ENCODE measurements around the gene CES3.

Gene CES3

GRCh38 chr16:67006930-67007658 lies 46.0 kb downstream of the CES3 start:
- no peak for DNase-seq (ENCODE audit: low spot score)

- DNase-seq (ENCODE audit: low spot score): no peak
Measured at GRCh38 chr16:67009158-67009557, 48.1 kb downstream of the CES3 start.

GRCh38 chr16:67011274-67011673 lies 50.2 kb downstream of the CES3 start:
- no peak for DNase-seq (ENCODE audit: low spot score)

GRCh38 chr16:67013233-67013822 lies 52.3 kb downstream of the CES3 start:
- DNase-seq (ENCODE audit: low spot score): no peak

GRCh38 chr16:67013823-67014633 lies 53.0 kb downstream of the CES3 start:
- peak; percentile 61 for DNase-seq (ENCODE audit: low spot score)

GRCh38 chr16:67014634-67015312 lies 53.7 kb downstream of the CES3 start:
- no peak for DNase-seq (ENCODE audit: low spot score)

GRCh38 chr16:67015313-67015731 lies 54.3 kb downstream of the CES3 start:
- DNase-seq (ENCODE audit: low spot score): no peak

GRCh38 chr16:67016143-67016542 lies 55.1 kb downstream of the CES3 start:
- DNase-seq (ENCODE audit: low spot score): no peak

- DNase-seq (ENCODE audit: low spot score): no peak
Measured at GRCh38 chr16:67016681-67017420, 55.8 kb downstream of the CES3 start.

- no peak for DNase-seq (ENCODE audit: low spot score)
Measured at GRCh38 chr16:67017421-67017750, 56.3 kb downstream of the CES3 start.

- DNase-seq (ENCODE audit: low spot score): peak; percentile 91
Measured at GRCh38 chr16:67017810-67018488, 56.9 kb downstream of the CES3 start.

- DNase-seq (ENCODE audit: low spot score): no peak
Measured at GRCh38 chr16:67019171-67019570, 58.1 kb downstream of the CES3 start.

- DNase-seq (ENCODE audit: low spot score): no peak
Measured at GRCh38 chr16:67021321-67021720, 60.3 kb downstream of the CES3 start.

GRCh38 chr16:67022531-67023214 lies 61.6 kb downstream of the CES3 start:
- no peak for DNase-seq (ENCODE audit: low spot score)

- DNase-seq (ENCODE audit: low spot score): no peak
Measured at GRCh38 chr16:67023689-67024088, 62.6 kb downstream of the CES3 start.

All from CD4-positive, alpha-beta T cell treated with Interleukin-15 for 4 hours (primary cell).